Fibroblast of pulmonary artery (primary cell): Measurements from ENCODE around the gene TNK2.

Experiments
- DNase-seq: peaks from one replicate; pipeline ENCODE4 v3.0.0-alpha.2; 2010; ENCODE audit warnings: low read depth
- H3K4me3 ChIP-seq: replicated peaks from 2 replicates; pipeline ENCODE4 v1.5.1; 2011; ENCODE audit warnings: low read depth, mild to moderate bottlenecking, control low read depth, low read length, moderate library complexity
- TF ChIP-seq, protein P1 (sequence below): IDR thresholded peaks from 2 replicates; pipeline ENCODE4 v1.5.1; 2011; ENCODE audit warnings: mild to moderate bottlenecking, control low read depth, low read length, inconsistent platforms; ENCODE audit errors: missing control alignments

Gene TNK2

DNA sequence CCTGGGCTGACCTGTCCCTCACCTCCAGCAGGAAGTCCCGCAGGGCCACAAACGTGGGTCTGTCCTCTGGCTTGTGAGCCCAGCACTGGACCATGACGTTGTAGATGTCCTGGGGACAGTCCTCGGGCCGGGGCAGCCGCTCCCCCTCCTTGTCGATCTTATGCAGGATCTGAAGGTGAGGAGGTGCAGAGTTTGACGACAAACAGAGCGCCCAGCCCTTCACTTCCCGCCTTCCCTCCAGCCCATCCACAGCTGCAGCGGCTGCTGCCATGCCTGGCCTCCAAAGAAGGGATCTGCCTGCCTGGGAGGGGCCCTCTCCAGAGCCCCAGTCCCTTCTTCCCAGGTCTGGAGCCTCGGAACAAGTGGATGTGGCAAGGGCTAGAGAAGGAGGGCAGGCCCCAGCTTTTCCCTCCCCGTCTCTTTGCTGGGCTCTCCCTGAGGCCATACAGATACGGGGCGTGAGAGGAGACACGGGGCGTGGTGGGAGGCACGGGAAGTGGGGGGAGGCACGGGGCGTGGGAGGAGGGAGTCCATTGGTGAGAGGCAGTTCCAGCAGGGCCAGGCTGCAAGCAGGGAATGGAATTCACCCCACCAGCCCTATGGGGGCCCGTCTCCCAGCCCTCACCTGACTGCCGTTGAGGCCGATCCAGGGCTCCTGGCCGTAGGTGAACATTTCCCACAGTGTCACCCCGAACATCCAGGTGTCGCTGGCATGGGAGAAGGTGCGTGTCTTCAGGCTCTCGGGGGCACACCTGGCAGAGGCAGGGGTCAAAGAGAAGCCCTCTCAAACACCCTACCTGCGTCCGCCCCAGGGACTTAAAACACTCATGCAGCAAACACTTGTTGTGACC, 29.7 kb downstream of the TNK2 start:
- TF ChIP-seq, protein P1, sequence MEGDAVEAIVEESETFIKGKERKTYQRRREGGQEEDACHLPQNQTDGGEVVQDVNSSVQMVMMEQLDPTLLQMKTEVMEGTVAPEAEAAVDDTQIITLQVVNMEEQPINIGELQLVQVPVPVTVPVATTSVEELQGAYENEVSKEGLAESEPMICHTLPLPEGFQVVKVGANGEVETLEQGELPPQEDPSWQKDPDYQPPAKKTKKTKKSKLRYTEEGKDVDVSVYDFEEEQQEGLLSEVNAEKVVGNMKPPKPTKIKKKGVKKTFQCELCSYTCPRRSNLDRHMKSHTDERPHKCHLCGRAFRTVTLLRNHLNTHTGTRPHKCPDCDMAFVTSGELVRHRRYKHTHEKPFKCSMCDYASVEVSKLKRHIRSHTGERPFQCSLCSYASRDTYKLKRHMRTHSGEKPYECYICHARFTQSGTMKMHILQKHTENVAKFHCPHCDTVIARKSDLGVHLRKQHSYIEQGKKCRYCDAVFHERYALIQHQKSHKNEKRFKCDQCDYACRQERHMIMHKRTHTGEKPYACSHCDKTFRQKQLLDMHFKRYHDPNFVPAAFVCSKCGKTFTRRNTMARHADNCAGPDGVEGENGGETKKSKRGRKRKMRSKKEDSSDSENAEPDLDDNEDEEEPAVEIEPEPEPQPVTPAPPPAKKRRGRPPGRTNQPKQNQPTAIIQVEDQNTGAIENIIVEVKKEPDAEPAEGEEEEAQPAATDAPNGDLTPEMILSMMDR: no peak
- no peak overlapping the region for H3K4me3 ChIP-seq
- DNase-seq: no peak

GRCh38 chr3:195877767-195878423, 30.5 kb downstream of the TNK2 start:
- DNase-seq: no peak
- no peak overlapping the region for H3K4me3 ChIP-seq
- TF ChIP-seq, protein P1: no peak

- no peak for DNase-seq
- H3K4me3 ChIP-seq: no peak overlapping the region
- TF ChIP-seq, protein P1: no peak
Measured at GRCh38 chr3:195877136-195877715, 31.1 kb downstream of the TNK2 start.

DNA sequence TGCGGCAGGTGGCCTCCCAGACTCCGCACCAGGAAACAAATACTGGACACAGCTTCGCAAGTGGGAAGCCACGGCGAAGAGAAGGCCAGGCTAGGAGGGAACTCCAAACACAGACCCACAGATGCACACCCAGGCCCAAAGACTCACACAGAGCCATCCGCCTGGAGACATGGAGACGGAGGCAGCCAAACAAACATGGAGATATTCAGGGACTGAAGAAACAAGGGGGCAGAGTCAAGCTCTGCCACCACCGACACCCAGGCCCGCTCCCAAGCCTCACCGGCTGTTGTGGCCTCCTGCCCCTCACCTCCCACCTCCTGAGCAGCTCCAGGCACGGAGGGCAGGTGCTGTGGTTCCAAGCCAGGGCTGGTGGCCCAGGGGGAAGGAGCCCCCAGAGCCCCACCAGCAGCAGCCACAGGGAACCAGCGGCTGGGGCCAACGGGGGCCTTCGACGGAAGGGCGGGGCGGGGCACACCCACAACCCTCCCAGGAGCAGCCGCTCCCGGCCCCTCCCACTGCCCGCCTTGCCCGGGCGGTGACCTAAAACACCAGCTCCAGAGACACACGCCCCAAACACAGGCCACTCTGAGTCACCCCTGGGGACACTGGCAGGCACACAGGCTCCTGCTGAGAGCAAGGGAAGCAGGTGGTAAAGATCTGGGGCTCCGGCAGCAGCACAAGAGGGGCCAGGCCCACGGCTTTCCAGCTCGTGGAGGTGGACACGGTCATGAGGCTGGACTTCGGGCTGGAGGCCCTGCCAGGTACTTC, 31.9 kb downstream of the TNK2 start:
- TF ChIP-seq, protein P1: no peak
- H3K4me3 ChIP-seq: no peak overlapping the region
- no peak for DNase-seq

- TF ChIP-seq, protein P1: no peak
- no peak overlapping the region for H3K4me3 ChIP-seq
- no peak for DNase-seq
Measured at GRCh38 chr3:195875482-195876236, 32.7 kb downstream of the TNK2 start.

DNA sequence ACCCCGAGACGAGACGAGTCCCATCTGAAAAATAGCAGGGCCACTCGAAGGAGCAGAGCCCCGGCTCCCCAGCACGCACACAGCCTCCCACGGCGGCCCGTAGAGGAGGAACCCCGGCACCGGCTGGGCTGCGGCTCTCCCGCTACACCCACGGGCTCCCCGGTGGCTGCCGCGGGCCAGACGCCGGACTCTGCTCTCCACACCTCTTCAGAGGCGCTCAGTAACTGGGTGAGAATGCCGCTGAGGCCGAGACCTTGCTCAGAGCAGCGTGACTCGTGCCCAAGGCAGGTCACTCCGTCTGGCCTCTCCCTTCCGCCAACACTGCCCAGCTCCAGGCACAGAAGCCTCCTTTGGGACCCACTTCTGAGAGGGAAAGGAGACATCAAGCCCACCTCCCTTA, 34.4 kb downstream of the TNK2 start:
- DNase-seq: no peak
- TF ChIP-seq, protein P1: no peak
- H3K4me3 ChIP-seq: no peak overlapping the region
